ENCODE results near the gene NHERF2. TPM values are rescaled to one million over a fixed set of nuclear protein-coding genes. Genes with fewer than 3 reads are reported as not detected.

The NHERF2 gene
- total RNA-seq, 2 donors from 2014 or later: 66.0 to 84.1 TPM

GRCh38 chr16:2057438-2057837, 30.7 kb downstream of the NHERF2 start:
- Histone ChIP-seq H3K9me3 (no peaks in the 10 kb centered on the region), H3K36me3 (peaks cover 38% of the 10 kb centered on the region), H3K27me3 (replicated peaks; ENCODE audit: insufficient read depth) (no peaks in the 10 kb centered on the region), H3K27ac (no peak overlapping the region), H3K4me1 (ENCODE audit: control insufficient read depth in 1 of 2, low read depth in 2 of 2) (no peaks in the 10 kb centered on the region), H3K4me3 (no peak overlapping the region)
- DNase-seq (ENCODE audit: low spot score): no peak
- no peak for ATAC-seq (ENCODE audit: insufficient number of reproducible peaks, low FRiP score, low read depth)
- no peak for TF ChIP-seq CTCF (IDR thresholded peaks at IDR 0.05)

GRCh38 chr16:2058420-2058819, 31.7 kb downstream of the NHERF2 start:
- no peak for TF ChIP-seq CTCF (IDR thresholded peaks at IDR 0.05)
- no peaks in the 10 kb centered on the region for H3K4me1 ChIP-seq (ENCODE audit: control insufficient read depth in 1 of 2, low read depth in 2 of 2)
- ATAC-seq (ENCODE audit: insufficient number of reproducible peaks, low FRiP score, low read depth): no peak
- H3K27ac ChIP-seq: no peak overlapping the region
- no peak overlapping the region for H3K4me3 ChIP-seq
- H3K36me3 ChIP-seq: peaks cover 38% of the 10 kb centered on the region
- no peak for DNase-seq (ENCODE audit: low spot score)
- no peaks in the 10 kb centered on the region for H3K9me3 ChIP-seq
- H3K27me3 ChIP-seq (replicated peaks; ENCODE audit: insufficient read depth): no peaks in the 10 kb centered on the region

- no peak for DNase-seq (ENCODE audit: low spot score)
- H3K27ac ChIP-seq: no peak overlapping the region
- no peaks in the 10 kb centered on the region for H3K27me3 ChIP-seq (replicated peaks; ENCODE audit: insufficient read depth)
- TF ChIP-seq CTCF (IDR thresholded peaks at IDR 0.05): no peak
- no peak overlapping the region for H3K4me3 ChIP-seq
- ATAC-seq (ENCODE audit: insufficient number of reproducible peaks, low FRiP score, low read depth): no peak
- H3K36me3 ChIP-seq: peaks cover 38% of the 10 kb centered on the region
- no peaks in the 10 kb centered on the region for H3K9me3 ChIP-seq
- no peaks in the 10 kb centered on the region for H3K4me1 ChIP-seq (ENCODE audit: control insufficient read depth in 1 of 2, low read depth in 2 of 2)
Observed at GRCh38 chr16:2058872-2059271, 32.2 kb downstream of the NHERF2 start.

DNA sequence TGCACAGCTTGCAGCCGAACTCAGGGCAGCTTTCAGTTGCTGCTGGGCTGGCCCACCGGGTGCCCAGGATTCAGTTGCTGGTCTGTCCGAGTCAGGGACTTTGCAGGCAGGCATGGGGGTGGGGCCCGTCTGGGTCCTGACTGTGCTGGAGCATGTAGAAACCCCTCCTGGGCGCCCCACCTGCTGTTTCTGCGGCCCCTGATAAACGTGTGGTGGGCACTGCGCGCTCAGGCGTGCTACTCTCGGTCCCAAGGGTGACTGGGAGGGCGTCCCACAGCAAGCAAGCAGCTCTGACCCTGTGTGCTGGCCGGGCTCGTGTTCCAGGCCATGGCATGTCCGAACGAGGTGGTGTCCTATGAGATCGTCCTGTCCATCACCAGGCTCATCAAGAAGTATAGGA, 33.6 kb downstream of the NHERF2 start:
- Histone ChIP-seq H3K4me1 (ENCODE audit: control insufficient read depth in 1 of 2, low read depth in 2 of 2) (no peaks in the 10 kb centered on the region), H3K9me3 (no peaks in the 10 kb centered on the region), H3K4me3 (no peak overlapping the region), H3K36me3 (peaks cover 39% of the 10 kb centered on the region), H3K27me3 (replicated peaks; ENCODE audit: insufficient read depth) (no peaks in the 10 kb centered on the region), H3K27ac (no peak overlapping the region)
- TF ChIP-seq CTCF (IDR thresholded peaks at IDR 0.05): no peak
- no peak for ATAC-seq (ENCODE audit: insufficient number of reproducible peaks, low FRiP score, low read depth)
- no peak for DNase-seq (ENCODE audit: low spot score)

DNA sequence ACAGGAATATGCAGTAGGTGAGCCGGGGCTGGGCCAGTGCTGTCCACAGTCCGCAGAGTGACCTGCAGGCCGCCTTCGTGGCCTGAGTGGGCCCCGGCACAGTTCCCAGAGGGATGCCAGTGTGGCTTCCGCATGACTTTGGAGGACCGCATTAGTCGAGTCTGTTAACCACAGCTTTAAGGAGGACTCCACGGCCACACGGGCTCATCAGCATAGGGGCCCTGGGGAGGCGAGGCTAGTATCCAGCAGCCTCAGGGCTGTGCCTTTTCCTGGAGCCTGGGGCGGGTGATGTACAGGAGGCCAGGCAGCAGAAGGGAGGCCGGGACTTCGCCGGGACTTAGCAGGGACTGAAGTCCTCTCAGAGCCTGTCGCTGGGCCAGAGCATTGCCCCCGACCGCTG, 34.3 kb downstream of the NHERF2 start:
- no peak overlapping the region for H3K4me3 ChIP-seq
- no peak for TF ChIP-seq CTCF (IDR thresholded peaks at IDR 0.05)
- H3K9me3 ChIP-seq: no peaks in the 10 kb centered on the region
- no peaks in the 10 kb centered on the region for H3K4me1 ChIP-seq (ENCODE audit: control insufficient read depth in 1 of 2, low read depth in 2 of 2)
- DNase-seq (ENCODE audit: low spot score) (no peak), ATAC-seq (ENCODE audit: insufficient number of reproducible peaks, low FRiP score, low read depth) (no peak)
- peaks cover 41% of the 10 kb centered on the region for H3K36me3 ChIP-seq
- no peaks in the 10 kb centered on the region for H3K27me3 ChIP-seq (replicated peaks; ENCODE audit: insufficient read depth)
- no peak overlapping the region for H3K27ac ChIP-seq
